HCT116 (cell line): ENCODE results near the gene MBLAC1.

ENCODE experiments used
- CEBPB ChIP-seq: IDR thresholded peaks from 2 replicates; pipeline ENCODE4 v1.6.1; 2012; ENCODE audit warnings: low read depth
- ELF1 ChIP-seq: IDR thresholded peaks from 2 replicates; pipeline ENCODE4 v1.6.1; 2012; ENCODE audit warnings: low read depth, borderline replicate concordance
- EZH2 ChIP-seq: fragments of 200-600 bp; sonication (generic); IDR thresholded peaks from 2 replicates; pipeline ENCODE4 v1.6.1; 2017; ENCODE audit warnings: antibody characterized with exemption, mixed run types
- EZH2phosphoT487 ChIP-seq: fragments of 200-600 bp; IDR thresholded peaks from 2 replicates; pipeline ENCODE4 v1.6.1; 2018; ENCODE audit warnings: antibody characterized with exemption, borderline replicate concordance
- JUND ChIP-seq: IDR thresholded peaks from 2 replicates; pipeline ENCODE4 v1.6.1; 2012
- POLR2A ChIP-seq: IDR thresholded peaks from 2 replicates; pipeline ENCODE4 v1.7.0; 2011; ENCODE audit warnings: borderline replicate concordance; ENCODE audit not compliant: insufficient read depth, insufficient read length; ENCODE audit errors: extremely low read depth
- POLR2AphosphoS5 ChIP-seq: IDR thresholded peaks from 2 replicates; pipeline ENCODE4 v1.6.1; 2011; ENCODE audit warnings: mild to moderate bottlenecking, low read depth, low read length, moderate library complexity
- RAD21 ChIP-seq: IDR thresholded peaks from 2 replicates; pipeline ENCODE4 v1.6.1; 2012; ENCODE audit warnings: low read depth, mild to moderate bottlenecking
- SP1 ChIP-seq: IDR thresholded peaks from 2 replicates; pipeline ENCODE4 v1.6.1; 2012; ENCODE audit warnings: low read depth
- YY1 ChIP-seq: IDR thresholded peaks from 2 replicates; pipeline ENCODE4 v1.6.1; 2011; ENCODE audit warnings: low read length, low read depth, moderate library complexity, mild to moderate bottlenecking; ENCODE audit not compliant: insufficient replicate concordance; ENCODE audit errors: extremely low read depth
- ZNF274 ChIP-seq: fragments of 200-500 bp; sonication (Bioruptor generic); IDR thresholded peaks from 2 replicates; pipeline ENCODE4 v1.6.1; 2014; ENCODE audit warnings: mild to moderate bottlenecking, low read depth, low read length, inconsistent platforms
- TF ChIP-seq, protein P1 (sequence below): IDR thresholded peaks from 2 replicates; pipeline ENCODE4 v1.6.1; 2012; ENCODE audit warnings: low read depth
- TF ChIP-seq, protein P2 (sequence below), 3 experiments: fragments of 200-600 bp in 1 of 3; sonication (generic) in 1 of 3; IDR thresholded peaks in 2 of 3; conservative IDR thresholded peaks in 1 of 3; 2 replicates each; pipeline ENCODE4 v1.5.1; 2012 to 2017; ENCODE audit warnings: low read depth in 2 of 3, low read length in 2 of 3, antibody characterized with exemption in 1 of 3, borderline replicate concordance in 1 of 3, control low read depth in 1 of 3, mild to moderate bottlenecking in 1 of 3, mixed read lengths in 1 of 3, mixed run types in 1 of 3, moderate library complexity in 1 of 3; ENCODE audit not compliant: insufficient read depth in 1 of 3
- TF ChIP-seq, protein P3 (sequence below): IDR thresholded peaks from 2 replicates; pipeline ENCODE4 v1.6.1; 2012

DNA sequence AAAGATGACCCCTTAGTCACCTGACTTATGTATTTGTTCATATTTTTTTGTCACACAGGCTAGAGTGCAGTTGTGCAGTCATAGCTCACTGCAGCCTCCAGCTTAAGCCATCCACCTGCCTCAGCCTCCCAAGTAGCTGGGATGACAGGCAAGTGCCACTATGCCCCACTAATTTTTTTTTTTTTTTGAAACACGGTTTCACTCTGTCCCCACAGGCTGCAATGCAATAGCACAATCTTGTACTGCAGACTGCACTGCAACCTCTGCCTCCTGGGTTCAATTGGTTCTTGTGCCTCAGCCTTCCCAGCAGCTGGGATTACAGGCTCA, 1.8 kb downstream of the MBLAC1 start:
- no peak for TF ChIP-seq POLR2AphosphoS5
- TF ChIP-seq, protein P1, sequence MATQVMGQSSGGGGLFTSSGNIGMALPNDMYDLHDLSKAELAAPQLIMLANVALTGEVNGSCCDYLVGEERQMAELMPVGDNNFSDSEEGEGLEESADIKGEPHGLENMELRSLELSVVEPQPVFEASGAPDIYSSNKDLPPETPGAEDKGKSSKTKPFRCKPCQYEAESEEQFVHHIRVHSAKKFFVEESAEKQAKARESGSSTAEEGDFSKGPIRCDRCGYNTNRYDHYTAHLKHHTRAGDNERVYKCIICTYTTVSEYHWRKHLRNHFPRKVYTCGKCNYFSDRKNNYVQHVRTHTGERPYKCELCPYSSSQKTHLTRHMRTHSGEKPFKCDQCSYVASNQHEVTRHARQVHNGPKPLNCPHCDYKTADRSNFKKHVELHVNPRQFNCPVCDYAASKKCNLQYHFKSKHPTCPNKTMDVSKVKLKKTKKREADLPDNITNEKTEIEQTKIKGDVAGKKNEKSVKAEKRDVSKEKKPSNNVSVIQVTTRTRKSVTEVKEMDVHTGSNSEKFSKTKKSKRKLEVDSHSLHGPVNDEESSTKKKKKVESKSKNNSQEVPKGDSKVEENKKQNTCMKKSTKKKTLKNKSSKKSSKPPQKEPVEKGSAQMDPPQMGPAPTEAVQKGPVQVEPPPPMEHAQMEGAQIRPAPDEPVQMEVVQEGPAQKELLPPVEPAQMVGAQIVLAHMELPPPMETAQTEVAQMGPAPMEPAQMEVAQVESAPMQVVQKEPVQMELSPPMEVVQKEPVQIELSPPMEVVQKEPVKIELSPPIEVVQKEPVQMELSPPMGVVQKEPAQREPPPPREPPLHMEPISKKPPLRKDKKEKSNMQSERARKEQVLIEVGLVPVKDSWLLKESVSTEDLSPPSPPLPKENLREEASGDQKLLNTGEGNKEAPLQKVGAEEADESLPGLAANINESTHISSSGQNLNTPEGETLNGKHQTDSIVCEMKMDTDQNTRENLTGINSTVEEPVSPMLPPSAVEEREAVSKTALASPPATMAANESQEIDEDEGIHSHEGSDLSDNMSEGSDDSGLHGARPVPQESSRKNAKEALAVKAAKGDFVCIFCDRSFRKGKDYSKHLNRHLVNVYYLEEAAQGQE: no peak
- TF ChIP-seq, protein P2, sequence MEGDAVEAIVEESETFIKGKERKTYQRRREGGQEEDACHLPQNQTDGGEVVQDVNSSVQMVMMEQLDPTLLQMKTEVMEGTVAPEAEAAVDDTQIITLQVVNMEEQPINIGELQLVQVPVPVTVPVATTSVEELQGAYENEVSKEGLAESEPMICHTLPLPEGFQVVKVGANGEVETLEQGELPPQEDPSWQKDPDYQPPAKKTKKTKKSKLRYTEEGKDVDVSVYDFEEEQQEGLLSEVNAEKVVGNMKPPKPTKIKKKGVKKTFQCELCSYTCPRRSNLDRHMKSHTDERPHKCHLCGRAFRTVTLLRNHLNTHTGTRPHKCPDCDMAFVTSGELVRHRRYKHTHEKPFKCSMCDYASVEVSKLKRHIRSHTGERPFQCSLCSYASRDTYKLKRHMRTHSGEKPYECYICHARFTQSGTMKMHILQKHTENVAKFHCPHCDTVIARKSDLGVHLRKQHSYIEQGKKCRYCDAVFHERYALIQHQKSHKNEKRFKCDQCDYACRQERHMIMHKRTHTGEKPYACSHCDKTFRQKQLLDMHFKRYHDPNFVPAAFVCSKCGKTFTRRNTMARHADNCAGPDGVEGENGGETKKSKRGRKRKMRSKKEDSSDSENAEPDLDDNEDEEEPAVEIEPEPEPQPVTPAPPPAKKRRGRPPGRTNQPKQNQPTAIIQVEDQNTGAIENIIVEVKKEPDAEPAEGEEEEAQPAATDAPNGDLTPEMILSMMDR (IDR thresholded peaks at IDR 0.05 in 2 of 3, conservative IDR thresholded peaks at IDR 0.05 in 1 of 3; ENCODE audit: borderline replicate concordance in 1 of 3, insufficient read depth in 1 of 3, low read depth in 2 of 3, low read length in 2 of 3): no peak
- TF ChIP-seq SP1: no peak
- TF ChIP-seq POLR2A: no peak
- TF ChIP-seq EZH2: no peak
- no peak for TF ChIP-seq EZH2phosphoT487
- TF ChIP-seq JUND: no peak
- TF ChIP-seq ZNF274: no peak
- no peak for TF ChIP-seq ELF1
- no peak for TF ChIP-seq CEBPB
- TF ChIP-seq, protein P3, sequence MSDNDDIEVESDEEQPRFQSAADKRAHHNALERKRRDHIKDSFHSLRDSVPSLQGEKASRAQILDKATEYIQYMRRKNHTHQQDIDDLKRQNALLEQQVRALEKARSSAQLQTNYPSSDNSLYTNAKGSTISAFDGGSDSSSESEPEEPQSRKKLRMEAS: no peak
- no peak for TF ChIP-seq RAD21
- no peak for TF ChIP-seq YY1
